ENCODE results near the gene PEPD.

Gene PEPD

GRCh38 chr19:33359581-33359980, 162.0 kb downstream of the PEPD start:
- no peak for DNase-seq (ENCODE audit: low read depth, low spot score)

GRCh38 chr19:33358408-33358807, 163.2 kb downstream of the PEPD start:
- DNase-seq (ENCODE audit: low read depth, low spot score), result no peak

- no peak for DNase-seq (ENCODE audit: low read depth, low spot score)
Measured at GRCh38 chr19:33357556-33357955, 164.0 kb downstream of the PEPD start.

GRCh38 chr19:33355535-33355934, 166.1 kb downstream of the PEPD start:
- DNase-seq (ENCODE audit: low read depth, low spot score), result no peak

- DNase-seq (ENCODE audit: low read depth, low spot score), result no peak
Measured at GRCh38 chr19:33350538-33351309, 170.9 kb downstream of the PEPD start.

GRCh38 chr19:33349319-33350289, 172.0 kb downstream of the PEPD start:
- DNase-seq (ENCODE audit: low read depth, low spot score), result no peak

GRCh38 chr19:33348301-33349010, 173.1 kb downstream of the PEPD start:
- no peak for DNase-seq (ENCODE audit: low read depth, low spot score)

GRCh38 chr19:33347300-33347699, 174.3 kb downstream of the PEPD start:
- DNase-seq (ENCODE audit: low read depth, low spot score), result no peak

GRCh38 chr19:33346665-33347064, 174.9 kb downstream of the PEPD start:
- no peak for DNase-seq (ENCODE audit: low read depth, low spot score)

- no peak for DNase-seq (ENCODE audit: low read depth, low spot score)
Measured at GRCh38 chr19:33345163-33345562, 176.4 kb downstream of the PEPD start.

- no peak for DNase-seq (ENCODE audit: low read depth, low spot score)
Measured at GRCh38 chr19:33344573-33344925, 177.0 kb downstream of the PEPD start.

GRCh38 chr19:33343859-33344572, 177.6 kb downstream of the PEPD start:
- no peak for DNase-seq (ENCODE audit: low read depth, low spot score)

- DNase-seq (ENCODE audit: low read depth, low spot score), result no peak
Measured at GRCh38 chr19:33343301-33343700, 178.3 kb downstream of the PEPD start.

- DNase-seq (ENCODE audit: low read depth, low spot score), result no peak
Measured at GRCh38 chr19:33340991-33341390, 180.6 kb downstream of the PEPD start.

GRCh38 chr19:33339016-33339984, 182.3 kb downstream of the PEPD start:
- DNase-seq (ENCODE audit: low read depth, low spot score), result no peak

All from iPS DF 19.7 (cell line).